Ascending aorta (tissue), 2 donors: ENCODE results near the gene FGD6. TPM values are rescaled to one million over a fixed set of nuclear protein-coding genes. Genes with fewer than 3 reads are reported as not detected.
A peak's percentile ranks its signal among the peaks of the same experiment; 100 is the strongest.

Experiments used
- DNase-seq, 2 donors: peaks; one replicate each; pipeline ENCODE4 v3.0.0-alpha.2; 2019; ENCODE audit warnings: low spot score in 2 of 2
- H3K27ac ChIP-seq, 2 donors: fragments of 200-600 bp; sonication (generic); one replicate each; pipeline ENCODE4 v1.5.1; 2016 to 2017; ENCODE audit warnings: mild to moderate bottlenecking in 1 of 2
- H3K27me3 ChIP-seq: fragments of 200-600 bp; sonication (generic); one replicate; pipeline ENCODE4 v1.5.1; 2017
- H3K36me3 ChIP-seq, 2 donors: fragments of 200-600 bp; sonication (generic); one replicate each; pipeline ENCODE4 v1.5.1; 2016
- H3K4me1 ChIP-seq, 2 donors: fragments of 200-600 bp; sonication (generic); one replicate each; pipeline ENCODE4 v1.5.1; 2016 to 2017; ENCODE audit warnings: mild to moderate bottlenecking in 1 of 2
- H3K4me3 ChIP-seq, 2 donors: fragments of 200-600 bp; sonication (generic); one replicate each; pipeline ENCODE4 v1.5.1; 2016 to 2017; ENCODE audit warnings: mild to moderate bottlenecking in 1 of 2
- H3K9me3 ChIP-seq, 2 donors: fragments of 200-600 bp; sonication (generic); one replicate each; pipeline ENCODE4 v1.5.1; 2016
- intact Hi-C: fragments of 100-400 bp; cut with DNase I; formaldehyde crosslinking; loops from one replicate; pipeline ENCODE4 v1.15.1; 2023
- total RNA-seq: library from RNA; depleted of rRNA; stranded (reverse); fragments of >200 nt; gene quantifications from one replicate; pipeline ENCODE4 v1.1.0, GENCODE V29; 2016
- TF ChIP-seq, protein P1 (sequence below), 3 experiments: fragments of 200-600 bp in 2 of 3; fragments of 450-650 bp in 1 of 3; sonication (generic) in 2 of 3; IDR thresholded peaks; one replicate each; pipeline ENCODE4 v1.5.1; 2016 to 2019; ENCODE audit warnings: antibody characterized with exemption in 3 of 3, mild to moderate bottlenecking in 1 of 3, moderate library complexity in 1 of 3

The FGD6 gene
- total RNA-seq, 1 donor from 2014 or later: 2.0 TPM

DNA sequence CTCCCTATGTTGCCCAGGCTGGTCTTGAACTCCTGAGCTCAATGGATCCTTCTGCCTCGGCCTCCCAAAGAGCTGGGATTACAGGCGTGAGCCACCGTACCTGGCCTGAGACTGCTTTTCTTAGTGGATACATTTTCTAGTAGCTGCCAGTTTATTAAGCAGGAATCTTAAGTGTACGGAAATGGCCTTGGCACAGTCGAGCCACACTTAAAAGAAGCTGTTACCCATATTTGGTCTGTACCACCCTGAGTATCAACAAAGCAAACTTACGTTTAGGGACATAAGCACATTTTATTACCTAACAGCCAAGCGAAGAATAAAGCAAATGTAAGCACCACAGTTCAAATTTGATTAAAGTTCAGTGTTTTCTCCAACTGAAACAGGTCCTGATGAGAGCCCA, 93.2 kb downstream of the FGD6 start:
- Histone ChIP-seq H3K36me3 (no peaks in the 10 kb centered on the region), H3K9me3 (no peaks in the 10 kb centered on the region), H3K27me3 (no peaks in the 10 kb centered on the region), H3K4me1 (no peaks in the 10 kb centered on the region), H3K4me3 (no peak overlapping the region), H3K27ac (peak overlapping the region; percentile 79 to 84)
- no peak for DNase-seq
- TF ChIP-seq, protein P1, sequence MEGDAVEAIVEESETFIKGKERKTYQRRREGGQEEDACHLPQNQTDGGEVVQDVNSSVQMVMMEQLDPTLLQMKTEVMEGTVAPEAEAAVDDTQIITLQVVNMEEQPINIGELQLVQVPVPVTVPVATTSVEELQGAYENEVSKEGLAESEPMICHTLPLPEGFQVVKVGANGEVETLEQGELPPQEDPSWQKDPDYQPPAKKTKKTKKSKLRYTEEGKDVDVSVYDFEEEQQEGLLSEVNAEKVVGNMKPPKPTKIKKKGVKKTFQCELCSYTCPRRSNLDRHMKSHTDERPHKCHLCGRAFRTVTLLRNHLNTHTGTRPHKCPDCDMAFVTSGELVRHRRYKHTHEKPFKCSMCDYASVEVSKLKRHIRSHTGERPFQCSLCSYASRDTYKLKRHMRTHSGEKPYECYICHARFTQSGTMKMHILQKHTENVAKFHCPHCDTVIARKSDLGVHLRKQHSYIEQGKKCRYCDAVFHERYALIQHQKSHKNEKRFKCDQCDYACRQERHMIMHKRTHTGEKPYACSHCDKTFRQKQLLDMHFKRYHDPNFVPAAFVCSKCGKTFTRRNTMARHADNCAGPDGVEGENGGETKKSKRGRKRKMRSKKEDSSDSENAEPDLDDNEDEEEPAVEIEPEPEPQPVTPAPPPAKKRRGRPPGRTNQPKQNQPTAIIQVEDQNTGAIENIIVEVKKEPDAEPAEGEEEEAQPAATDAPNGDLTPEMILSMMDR (IDR thresholded peaks at IDR 0.05): no peak
- intact Hi-C loops: no loop called here

DNA sequence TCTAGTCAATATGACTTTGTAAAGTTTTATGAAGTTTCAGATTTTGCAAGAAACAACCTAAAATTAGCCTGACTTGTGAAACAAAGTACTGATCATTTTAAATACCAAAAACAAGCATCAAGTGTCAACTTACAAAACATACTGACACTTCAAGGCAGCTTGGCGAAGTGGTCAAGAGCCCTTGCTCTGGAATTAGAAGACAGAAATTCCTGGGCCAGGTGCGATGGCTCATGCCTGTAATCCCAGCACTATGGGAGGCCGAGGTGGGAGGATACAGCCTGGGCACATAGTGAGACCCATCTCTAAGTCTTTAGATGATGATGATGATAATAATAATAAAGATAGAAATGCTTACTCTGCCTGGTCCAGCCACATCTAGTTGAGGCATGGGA, 98.5 kb downstream of the FGD6 start:
- Histone ChIP-seq H3K4me3 (no peak overlapping the region), H3K27ac (peak overlapping the region; percentile 71 to 77), H3K36me3 (no peaks in the 10 kb centered on the region), H3K27me3 (no peaks in the 10 kb centered on the region), H3K4me1 (peaks cover 6 to 18% of the 10 kb centered on the region in 2 donors), H3K9me3 (no peaks in the 10 kb centered on the region)
- intact Hi-C loops: loop anchor here (1.0 to 10.0 kb wide), 5 partner anchors 25 to 414 kb away; partner anchors contain the start of genes METAP2 and NR2C1
- TF ChIP-seq, protein P1 (IDR thresholded peaks at IDR 0.05): no peak
- no peak for DNase-seq

DNA sequence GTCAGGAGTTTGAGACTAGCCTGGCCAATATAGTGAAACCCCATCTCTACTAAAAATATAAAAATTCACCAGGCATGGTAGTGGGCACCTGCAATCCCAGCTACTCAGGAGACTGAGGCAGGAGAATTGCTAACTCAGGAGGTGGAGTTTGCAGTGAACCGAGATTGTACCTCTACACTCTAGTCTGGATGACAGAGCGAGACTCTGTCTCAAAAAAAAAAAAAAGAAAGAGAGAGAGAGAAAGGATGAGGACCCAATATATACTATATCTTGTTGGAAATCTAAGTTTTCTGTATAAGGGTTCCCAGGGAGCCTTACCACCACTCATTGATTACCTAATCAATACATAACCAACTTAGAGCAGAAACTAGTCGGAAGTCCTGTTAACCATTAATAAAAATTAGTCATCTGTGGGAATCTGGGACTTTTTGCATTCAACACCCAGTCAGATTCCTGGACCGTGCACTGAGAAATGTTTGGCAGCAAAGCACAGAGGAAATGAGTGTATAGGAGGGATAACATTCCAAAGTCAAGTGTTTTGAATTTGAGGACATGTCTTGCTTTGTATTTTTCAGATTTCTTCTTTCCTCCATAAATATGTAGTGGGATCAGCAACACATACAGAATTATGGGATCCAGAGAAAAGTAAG, 99.0 kb downstream of the FGD6 start:
- intact Hi-C loops: loop anchor here (5.0 to 10.0 kb wide), 4 partner anchors 46 to 414 kb away; partner anchors contain the start of genes METAP2 and NR2C1

DNA sequence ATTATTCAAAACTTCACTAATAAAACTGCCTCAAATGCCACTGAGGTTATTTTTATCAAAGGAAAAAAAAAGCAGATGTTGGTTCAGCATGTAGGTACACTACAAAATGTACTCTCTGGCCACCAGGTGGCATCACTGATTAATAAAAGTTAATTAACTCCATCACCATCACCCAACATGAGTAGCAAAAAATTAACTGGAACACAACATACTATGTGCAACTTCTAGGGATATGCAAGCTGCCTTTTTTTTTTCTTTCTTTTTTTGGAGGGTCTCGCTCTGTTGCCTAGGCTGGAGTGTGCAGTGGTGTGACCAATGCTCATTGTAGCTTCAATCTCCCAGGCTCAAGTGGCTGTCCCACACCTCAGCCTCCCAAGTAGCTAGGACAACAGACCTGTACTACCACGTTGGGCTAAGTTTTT, 100.1 kb downstream of the FGD6 start:
- H3K9me3 ChIP-seq: no peaks in the 10 kb centered on the region
- intact Hi-C loops: loop anchor here (1.0 to 10.0 kb wide), 6 partner anchors 45 to 415 kb away; partner anchors contain the start of genes FGD6, METAP2, NR2C1 and VEZT
- peak overlapping the region; percentile 71 to 77 for H3K27ac ChIP-seq
- TF ChIP-seq, protein P1 (IDR thresholded peaks at IDR 0.05): peak; percentile 61 to 72 (median 65)
- DNase-seq: peak in 1 of 2 donors; percentile 85
- no peak overlapping the region for H3K4me3 ChIP-seq
- H3K36me3 ChIP-seq: no peaks in the 10 kb centered on the region
- peaks cover 6 to 18% of the 10 kb centered on the region in 2 donors for H3K4me1 ChIP-seq
- H3K27me3 ChIP-seq: no peaks in the 10 kb centered on the region

More for the DNA sequence above, 99.0 kb downstream of the FGD6 start:
- Histone ChIP-seq H3K4me3 (no peak overlapping the region), H3K36me3 (no peaks in the 10 kb centered on the region), H3K9me3 (no peaks in the 10 kb centered on the region), H3K4me1 (peaks cover 6 to 18% of the 10 kb centered on the region in 2 donors), H3K27me3 (no peaks in the 10 kb centered on the region), H3K27ac (peak overlapping the region; percentile 71 to 77)
- no peak for DNase-seq
- TF ChIP-seq, protein P1 (IDR thresholded peaks at IDR 0.05): no peak

DNA sequence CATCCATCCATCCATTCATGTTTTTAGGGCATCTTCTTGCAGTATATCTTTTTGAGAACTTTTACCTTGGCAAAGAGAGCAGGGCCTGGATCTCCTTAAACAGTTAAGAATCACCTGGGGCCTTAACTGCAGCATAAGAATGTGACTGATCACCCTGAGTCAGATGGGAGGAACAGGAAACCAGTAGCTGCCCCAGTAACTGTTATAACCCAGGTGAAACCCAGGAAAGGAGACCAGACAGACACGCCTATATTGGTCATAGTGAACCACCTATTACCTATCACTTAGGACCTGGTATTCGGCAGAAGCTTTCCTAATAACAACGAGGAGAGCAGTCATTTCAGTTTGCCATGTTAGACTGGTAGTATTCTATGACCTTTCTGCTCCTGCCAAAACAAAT, 100.5 kb downstream of the FGD6 start:
- no peaks in the 10 kb centered on the region for H3K36me3 ChIP-seq
- no peaks in the 10 kb centered on the region for H3K9me3 ChIP-seq
- peaks cover 6 to 18% of the 10 kb centered on the region in 2 donors for H3K4me1 ChIP-seq
- peak overlapping the region; percentile 18 to 71 for H3K27ac ChIP-seq
- no peaks in the 10 kb centered on the region for H3K27me3 ChIP-seq
- no peak overlapping the region for H3K4me3 ChIP-seq
- intact Hi-C loops: loop anchor here (1.0 to 10.0 kb wide), 6 partner anchors 44 to 416 kb away; partner anchors contain the start of genes FGD6, METAP2, NR2C1 and VEZT
- no peak for DNase-seq
- TF ChIP-seq, protein P1 (IDR thresholded peaks at IDR 0.05): no peak
